OCI-M2 (cell line): ENCODE data around the gene CAPN2.

Experiments used
- DNase-seq: peaks from one replicate; lab custom pipeline; 2025; ENCODE audit not compliant: unreplicated experiment; lab: John Stamatoyannopoulos, UW

The CAPN2 gene

GRCh38 chr1:223702735-223703667 lies 9.3 kb upstream of the CAPN2 start:
- DNase-seq, result no peak

GRCh38 chr1:223703668-223704013 lies 8.7 kb upstream of the CAPN2 start:
- no peak for DNase-seq

GRCh38 chr1:223704921-223705878 lies 7.1 kb upstream of the CAPN2 start:
- DNase-seq, result no peak

- no peak for DNase-seq
Observed at GRCh38 chr1:223706077-223706973, 6.0 kb upstream of the CAPN2 start.

GRCh38 chr1:223707256-223708000 lies 4.9 kb upstream of the CAPN2 start:
- DNase-seq, result no peak

GRCh38 chr1:223708001-223708359 lies 4.4 kb upstream of the CAPN2 start:
- no peak for DNase-seq

GRCh38 chr1:223708651-223709268 lies 3.6 kb upstream of the CAPN2 start:
- DNase-seq, result no peak

GRCh38 chr1:223709598-223709997 lies 2.7 kb upstream of the CAPN2 start:
- no peak for DNase-seq

GRCh38 chr1:223710179-223711133 lies 1.9 kb upstream of the CAPN2 start:
- DNase-seq, result no peak

GRCh38 chr1:223711173-223711572 lies 1.2 kb upstream of the CAPN2 start:
- no peak for DNase-seq

- DNase-seq, result no peak
Observed at GRCh38 chr1:223711747-223712193, 569 bp upstream of the CAPN2 start.

GRCh38 chr1:223712850-223713474 lies 623 bp downstream of the CAPN2 start:
- DNase-seq, result no peak

GRCh38 chr1:223713546-223714420 lies 1.4 kb downstream of the CAPN2 start:
- no peak for DNase-seq

GRCh38 chr1:223714421-223714724 lies 2.0 kb downstream of the CAPN2 start:
- DNase-seq, result no peak

- no peak for DNase-seq
Observed at GRCh38 chr1:223714849-223715603, 2.7 kb downstream of the CAPN2 start.

- no peak for DNase-seq
Observed at GRCh38 chr1:223715604-223716172, 3.3 kb downstream of the CAPN2 start.
